ENCODE measurements around the gene CPSF2.

GRCh38 chr14:92144708-92145107, 22.9 kb downstream of the CPSF2 start:
- TF ChIP-seq, protein P1, sequence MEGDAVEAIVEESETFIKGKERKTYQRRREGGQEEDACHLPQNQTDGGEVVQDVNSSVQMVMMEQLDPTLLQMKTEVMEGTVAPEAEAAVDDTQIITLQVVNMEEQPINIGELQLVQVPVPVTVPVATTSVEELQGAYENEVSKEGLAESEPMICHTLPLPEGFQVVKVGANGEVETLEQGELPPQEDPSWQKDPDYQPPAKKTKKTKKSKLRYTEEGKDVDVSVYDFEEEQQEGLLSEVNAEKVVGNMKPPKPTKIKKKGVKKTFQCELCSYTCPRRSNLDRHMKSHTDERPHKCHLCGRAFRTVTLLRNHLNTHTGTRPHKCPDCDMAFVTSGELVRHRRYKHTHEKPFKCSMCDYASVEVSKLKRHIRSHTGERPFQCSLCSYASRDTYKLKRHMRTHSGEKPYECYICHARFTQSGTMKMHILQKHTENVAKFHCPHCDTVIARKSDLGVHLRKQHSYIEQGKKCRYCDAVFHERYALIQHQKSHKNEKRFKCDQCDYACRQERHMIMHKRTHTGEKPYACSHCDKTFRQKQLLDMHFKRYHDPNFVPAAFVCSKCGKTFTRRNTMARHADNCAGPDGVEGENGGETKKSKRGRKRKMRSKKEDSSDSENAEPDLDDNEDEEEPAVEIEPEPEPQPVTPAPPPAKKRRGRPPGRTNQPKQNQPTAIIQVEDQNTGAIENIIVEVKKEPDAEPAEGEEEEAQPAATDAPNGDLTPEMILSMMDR (IDR thresholded peaks at IDR 0.05) = no peak
- TF ChIP-seq POLR2A (IDR thresholded peaks at IDR 0.05) (no peak), POLR2AphosphoS5 (IDR thresholded peaks at IDR 0.05) (no peak), EP300 (IDR thresholded peaks at IDR 0.05) (no peak)
